Calu3 (cell line): ENCODE results near the gene ZNF296. TPM values are rescaled to one million over a fixed set of nuclear protein-coding genes. Genes with fewer than 3 reads are reported as not detected.

ENCODE experiments used
- BruUV-seq: library from RNA; stranded (reverse); fragments of 400-500 nt; replicated peaks from 2 replicates; lab custom pipeline; 2021; lab: Mats Ljungman, UMichigan
- CTCF ChIA-PET: fragments of 300-600 bp; sonication (Branson Sonifier 250); formaldehyde crosslinking; loops from one replicate; lab custom pipeline; 2022; ENCODE audit warnings: antibody characterized with exemption; lab: Charles Lee
- DNase-seq: peaks from one replicate; pipeline ENCODE4 v3.0.0; 2022
- H3K27ac Mint-ChIP-seq: one replicate; pipeline ENCODE4 v1.8.0; 2022; ENCODE audit warnings: mixed read lengths; ENCODE audit not compliant: unreplicated experiment
- H3K27me3 Mint-ChIP-seq: one replicate; pipeline ENCODE4 v1.8.0; 2022; ENCODE audit warnings: mixed read lengths; ENCODE audit not compliant: unreplicated experiment
- H3K36me3 Mint-ChIP-seq: one replicate; pipeline ENCODE4 v1.8.0; 2022; ENCODE audit warnings: mild to moderate bottlenecking, moderate library complexity, mixed read lengths; ENCODE audit not compliant: insufficient read depth, unreplicated experiment
- H3K4me1 Mint-ChIP-seq: one replicate; pipeline ENCODE4 v1.8.0; 2022; ENCODE audit warnings: mild to moderate bottlenecking, low read depth, mixed read lengths; ENCODE audit not compliant: unreplicated experiment
- H3K4me3 Mint-ChIP-seq: one replicate; pipeline ENCODE4 v1.8.0; 2022; ENCODE audit warnings: mild to moderate bottlenecking, low read depth, moderate library complexity, mixed read lengths; ENCODE audit not compliant: unreplicated experiment
- H3K9me3 Mint-ChIP-seq: one replicate; pipeline ENCODE4 v1.8.0; 2022; ENCODE audit warnings: low read depth, mixed read lengths; ENCODE audit not compliant: unreplicated experiment
- CTCF ChIP-seq: fragments of 200-600 bp; IDR thresholded peaks from one replicate; pipeline ENCODE4 v1.8.0; 2022; ENCODE audit warnings: antibody characterized with exemption; ENCODE audit not compliant: unreplicated experiment
- intact Hi-C: fragments of 100-400 bp; cut with micrococcal nuclease; formaldehyde crosslinking; loops from one replicate; pipeline ENCODE4 v1.10.0; 2022; ENCODE audit not compliant: unreplicated experiment
- total RNA-seq: library from RNA; stranded (reverse); gene quantifications from 2 replicates; pipeline ENCODE4 v1.2.3, GENCODE V29; 2022

Gene ZNF296
- total RNA-seq, 1 experiment from 2014 or later: 5.3 TPM

DNA sequence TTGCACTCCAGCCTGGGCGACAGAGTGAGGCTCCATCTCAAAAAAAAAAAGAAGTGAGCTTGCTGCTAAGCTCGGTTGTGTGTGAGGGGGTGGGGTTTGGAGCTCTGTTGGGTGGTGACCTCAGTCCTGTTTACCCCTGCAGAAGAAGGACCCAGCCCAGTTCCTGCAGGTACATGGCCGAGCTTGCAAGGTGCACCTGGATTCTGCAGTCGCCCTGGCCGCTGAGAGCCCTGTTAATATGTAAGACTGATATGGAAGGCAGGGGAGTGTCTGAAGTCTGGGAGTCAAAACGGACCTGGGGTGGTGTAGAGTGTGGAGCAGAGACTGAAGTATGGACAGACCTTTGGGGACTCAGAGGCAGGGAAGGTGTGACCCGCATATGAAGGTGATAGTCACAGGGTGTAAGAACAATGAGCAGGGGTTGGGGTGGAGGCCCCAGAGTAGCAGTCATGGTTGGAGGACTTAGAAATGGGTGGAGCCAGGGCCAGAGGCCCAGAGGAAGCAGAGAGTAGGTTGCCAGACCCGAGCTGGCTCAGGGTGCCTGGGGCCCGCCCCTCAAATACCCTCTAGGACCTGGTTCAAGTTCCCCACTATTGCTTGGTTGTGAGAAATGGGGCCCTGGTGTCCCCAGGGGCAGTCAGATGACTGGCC, 24.2 kb downstream of the ZNF296 start:
- no peak for TF ChIP-seq CTCF
- Mint-ChIP-seq H3K4me1 (no peaks in the 10 kb centered on the region), H3K27me3 (no peaks in the 10 kb centered on the region), H3K4me3 (no peak overlapping the region), H3K36me3 (peaks cover 39% of the 10 kb centered on the region), H3K9me3 (no peaks in the 10 kb centered on the region), H3K27ac (no peak overlapping the region)
- CTCF ChIA-PET: interaction anchor here (1.3 kb wide), 1 partner anchor 12 kb away, joined by 3 read pairs; no protein-coding TSS in a partner anchor
- no TSS peak for BruUV-seq
- intact Hi-C loops: no loop called here
- no peak for DNase-seq

GRCh38 chr19:45050036-45050435, 26.2 kb downstream of the ZNF296 start:
- no peak for DNase-seq
- Mint-ChIP-seq H3K36me3 (peaks cover 48% of the 10 kb centered on the region), H3K9me3 (no peaks in the 10 kb centered on the region), H3K27me3 (no peaks in the 10 kb centered on the region), H3K4me3 (no peak overlapping the region), H3K27ac (no peak overlapping the region), H3K4me1 (no peaks in the 10 kb centered on the region)
- no TSS peak for BruUV-seq
- no peak for TF ChIP-seq CTCF
- intact Hi-C loops: no loop called here
- CTCF ChIA-PET: no interaction called here

- H3K27me3 Mint-ChIP-seq: no peaks in the 10 kb centered on the region
- intact Hi-C loops: no loop called here
- no peak overlapping the region for H3K27ac Mint-ChIP-seq
- TF ChIP-seq CTCF: no peak
- DNase-seq: no peak
- no peaks in the 10 kb centered on the region for H3K9me3 Mint-ChIP-seq
- H3K36me3 Mint-ChIP-seq: peaks cover 56% of the 10 kb centered on the region
- H3K4me1 Mint-ChIP-seq: no peaks in the 10 kb centered on the region
- H3K4me3 Mint-ChIP-seq: no peak overlapping the region
- CTCF ChIA-PET: no interaction called here
- BruUV-seq: no TSS peak
These were observed 27.1 kb downstream of the ZNF296 start for GRCh38 chr19:45049073-45049736.

DNA sequence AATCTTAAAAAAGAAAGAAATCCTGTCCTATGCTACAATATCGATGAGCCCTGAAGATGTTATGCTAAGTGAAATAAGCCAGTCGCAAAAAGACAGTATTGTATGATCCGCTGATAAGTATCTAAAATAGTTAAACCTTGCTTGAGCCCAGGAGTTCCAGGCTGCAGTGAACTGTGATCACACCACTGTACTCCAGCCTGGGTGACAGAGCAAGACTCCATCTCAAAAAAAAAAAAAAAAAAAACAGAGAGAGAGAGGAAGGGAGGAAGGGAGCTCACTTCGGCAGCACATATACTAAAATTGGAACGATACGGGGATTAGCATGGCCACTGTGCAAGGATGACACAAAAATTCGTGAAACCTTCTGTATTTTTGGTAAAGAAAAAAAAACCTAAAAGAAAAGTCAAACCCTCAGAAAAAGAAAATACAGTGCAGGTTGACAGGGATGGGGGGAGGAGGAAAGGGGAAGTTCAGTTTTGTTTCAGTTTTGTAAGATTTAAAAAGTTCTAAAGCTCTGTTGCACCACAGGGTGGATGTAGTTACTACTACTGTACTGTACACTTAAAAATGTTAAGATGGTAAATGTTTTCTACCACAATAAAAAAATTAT, 29.0 kb downstream of the ZNF296 start:
- Mint-ChIP-seq H3K4me3 (no peak overlapping the region), H3K36me3 (peaks cover 50% of the 10 kb centered on the region), H3K9me3 (no peaks in the 10 kb centered on the region), H3K27ac (no peak overlapping the region), H3K4me1 (no peaks in the 10 kb centered on the region), H3K27me3 (no peaks in the 10 kb centered on the region)
- intact Hi-C loops: no loop called here
- CTCF ChIA-PET: no interaction called here
- no TSS peak for BruUV-seq
- DNase-seq: no peak
- no peak for TF ChIP-seq CTCF
